IMR-90 (cell line): ENCODE measurements around the gene CACNB2.

ENCODE experiments used
- CEBPB ChIP-seq: IDR thresholded peaks from 2 replicates; pipeline ENCODE4 v1.6.1; 2012; ENCODE audit warnings: low read depth, low read length, improper control_type of control experiment
- CTCF ChIP-seq: conservative IDR thresholded peaks from 2 replicates; pipeline ENCODE4 v1.5.1; 2012; ENCODE audit warnings: mild to moderate bottlenecking, low read depth, low read length, improper control_type of control experiment
- ELK1 ChIP-seq: fragments of 150-350 bp; IDR thresholded peaks from 2 replicates; pipeline ENCODE4 v1.6.1; 2016; ENCODE audit warnings: low read depth, mild to moderate bottlenecking, low read length, moderate library complexity, borderline replicate concordance
- MAZ ChIP-seq: IDR thresholded peaks from 2 replicates; pipeline ENCODE4 v1.6.1; 2012; ENCODE audit warnings: low read depth, mild to moderate bottlenecking, low read length, improper control_type of control experiment, moderate library complexity, borderline replicate concordance
- MXI1 ChIP-seq: IDR thresholded peaks from 2 replicates; pipeline ENCODE4 v1.6.1; 2012; ENCODE audit warnings: low read depth, mild to moderate bottlenecking, low read length, moderate library complexity, borderline replicate concordance
- POLR2A ChIP-seq: IDR thresholded peaks from 2 replicates; pipeline ENCODE4 v1.6.1; 2012; ENCODE audit warnings: mild to moderate bottlenecking, low read depth, low read length
- RAD21 ChIP-seq: IDR thresholded peaks from 2 replicates; pipeline ENCODE4 v1.6.1; 2012; ENCODE audit warnings: low read length, improper control_type of control experiment
- RCOR1 ChIP-seq: IDR thresholded peaks from 2 replicates; pipeline ENCODE4 v1.6.1; 2012; ENCODE audit warnings: mild to moderate bottlenecking, low read length, improper control_type of control experiment; ENCODE audit not compliant: insufficient replicate concordance
- SMC3 ChIP-seq: fragments of 150-350 bp; IDR thresholded peaks from 2 replicates; pipeline ENCODE4 v1.6.1; 2016; ENCODE audit warnings: low read depth, mild to moderate bottlenecking, antibody characterized with exemption, low read length, moderate library complexity

GRCh38 chr10:18140149-18140956 is at the start of gene CACNB2:
- TF ChIP-seq ELK1: no peak
- no peak for TF ChIP-seq CTCF
- no peak for TF ChIP-seq RAD21
- TF ChIP-seq SMC3: no peak
- no peak for TF ChIP-seq POLR2A
- TF ChIP-seq RCOR1: no peak
- TF ChIP-seq MXI1: 0 out of 2 replicates have a peak, but pooled peaks have one; percentile 30
- 0 out of 2 replicates have a peak, but pooled peaks have one; percentile 6 for TF ChIP-seq MAZ
- no peak for TF ChIP-seq CEBPB
